ENCODE results near the gene GPRC5A. TPM values are rescaled to one million over a fixed set of nuclear protein-coding genes. Genes with fewer than 3 reads are reported as not detected.

GPRC5A gene
- total RNA-seq, 1 donor from 2014 or later = not detected

DNA sequence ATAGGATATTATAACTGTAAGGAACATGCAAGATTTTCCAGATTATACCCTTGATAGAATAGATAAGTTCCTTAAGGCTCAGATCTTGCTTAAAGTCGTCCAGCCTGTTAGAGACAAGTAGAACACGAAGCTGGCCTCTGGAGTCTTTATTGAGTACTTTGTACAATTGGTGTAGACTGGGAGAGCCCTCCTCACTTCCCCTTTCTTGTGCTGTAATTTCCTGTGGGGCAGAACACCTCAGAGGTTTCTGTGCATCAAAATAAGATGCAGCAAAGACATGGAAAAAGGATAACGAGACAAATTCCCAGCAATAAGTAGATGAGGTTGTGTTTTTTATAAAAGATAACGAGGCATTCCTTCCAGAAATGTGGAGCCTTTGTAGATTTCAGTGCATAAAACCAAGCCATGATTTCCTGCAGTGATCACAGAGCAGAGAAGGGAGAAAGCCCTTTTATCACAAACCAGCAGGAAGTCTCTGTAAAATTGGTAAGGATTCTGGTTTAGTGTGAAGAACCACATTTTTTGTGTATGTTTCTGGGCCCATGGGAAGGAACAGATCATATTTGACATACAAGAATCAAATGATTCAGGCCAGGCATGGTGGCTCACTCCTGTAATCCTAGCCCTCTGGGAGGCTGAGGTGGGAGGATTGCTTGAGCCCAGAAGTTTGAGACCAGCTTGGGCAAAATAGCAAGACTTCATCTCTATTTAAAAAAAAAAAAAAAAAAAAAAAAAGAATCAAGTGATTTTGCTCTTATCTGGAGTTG, 18.0 kb downstream of the GPRC5A start:
- no peak overlapping the region for H3K27ac Mint-ChIP-seq (ENCODE audit: unreplicated experiment)
- no peaks in the 10 kb centered on the region for H3K36me3 Mint-ChIP-seq (ENCODE audit: unreplicated experiment)
- H3K4me1 Mint-ChIP-seq (ENCODE audit: low read depth, unreplicated experiment) = no peaks in the 10 kb centered on the region
- no peak for DNase-seq
- no peaks in the 10 kb centered on the region for H3K27me3 Mint-ChIP-seq (ENCODE audit: unreplicated experiment)
- H3K4me3 Mint-ChIP-seq (ENCODE audit: unreplicated experiment) = no peak overlapping the region
- TF ChIP-seq, protein P1, sequence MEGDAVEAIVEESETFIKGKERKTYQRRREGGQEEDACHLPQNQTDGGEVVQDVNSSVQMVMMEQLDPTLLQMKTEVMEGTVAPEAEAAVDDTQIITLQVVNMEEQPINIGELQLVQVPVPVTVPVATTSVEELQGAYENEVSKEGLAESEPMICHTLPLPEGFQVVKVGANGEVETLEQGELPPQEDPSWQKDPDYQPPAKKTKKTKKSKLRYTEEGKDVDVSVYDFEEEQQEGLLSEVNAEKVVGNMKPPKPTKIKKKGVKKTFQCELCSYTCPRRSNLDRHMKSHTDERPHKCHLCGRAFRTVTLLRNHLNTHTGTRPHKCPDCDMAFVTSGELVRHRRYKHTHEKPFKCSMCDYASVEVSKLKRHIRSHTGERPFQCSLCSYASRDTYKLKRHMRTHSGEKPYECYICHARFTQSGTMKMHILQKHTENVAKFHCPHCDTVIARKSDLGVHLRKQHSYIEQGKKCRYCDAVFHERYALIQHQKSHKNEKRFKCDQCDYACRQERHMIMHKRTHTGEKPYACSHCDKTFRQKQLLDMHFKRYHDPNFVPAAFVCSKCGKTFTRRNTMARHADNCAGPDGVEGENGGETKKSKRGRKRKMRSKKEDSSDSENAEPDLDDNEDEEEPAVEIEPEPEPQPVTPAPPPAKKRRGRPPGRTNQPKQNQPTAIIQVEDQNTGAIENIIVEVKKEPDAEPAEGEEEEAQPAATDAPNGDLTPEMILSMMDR (IDR thresholded peaks at IDR 0.05; ENCODE audit: partially characterized antibody, unreplicated experiment) = no peak
- no peaks in the 10 kb centered on the region for H3K9me3 Mint-ChIP-seq (ENCODE audit: unreplicated experiment)

DNA sequence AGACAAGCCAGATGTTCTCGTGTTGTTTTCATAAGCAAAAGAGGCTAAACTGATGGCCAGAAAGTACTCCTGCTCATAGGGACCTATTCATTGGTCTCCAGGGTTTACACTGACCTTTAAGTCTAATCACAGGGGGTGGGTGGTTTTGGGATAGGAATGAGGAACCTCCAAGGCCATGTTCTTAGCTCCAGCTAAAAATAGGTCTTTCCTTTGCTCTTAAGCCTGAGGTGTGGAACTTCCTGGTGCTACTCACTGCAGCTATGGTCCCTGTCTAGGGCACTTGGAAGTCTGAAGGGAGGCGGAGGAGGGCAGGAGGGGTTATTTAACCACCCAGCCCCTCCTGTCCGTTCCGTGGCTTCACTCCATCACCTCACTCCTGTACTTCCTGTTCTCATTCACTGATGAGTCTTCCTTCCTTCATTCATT, 18.6 kb downstream of the GPRC5A start:
- Mint-ChIP-seq H3K36me3 (ENCODE audit: unreplicated experiment) (no peaks in the 10 kb centered on the region), H3K4me1 (ENCODE audit: low read depth, unreplicated experiment) (no peaks in the 10 kb centered on the region), H3K4me3 (ENCODE audit: unreplicated experiment) (no peak overlapping the region), H3K27me3 (ENCODE audit: unreplicated experiment) (no peaks in the 10 kb centered on the region), H3K27ac (ENCODE audit: unreplicated experiment) (no peak overlapping the region), H3K9me3 (ENCODE audit: unreplicated experiment) (no peaks in the 10 kb centered on the region)
- TF ChIP-seq, protein P1 (IDR thresholded peaks at IDR 0.05; ENCODE audit: partially characterized antibody, unreplicated experiment) = no peak
- DNase-seq = no peak

DNA sequence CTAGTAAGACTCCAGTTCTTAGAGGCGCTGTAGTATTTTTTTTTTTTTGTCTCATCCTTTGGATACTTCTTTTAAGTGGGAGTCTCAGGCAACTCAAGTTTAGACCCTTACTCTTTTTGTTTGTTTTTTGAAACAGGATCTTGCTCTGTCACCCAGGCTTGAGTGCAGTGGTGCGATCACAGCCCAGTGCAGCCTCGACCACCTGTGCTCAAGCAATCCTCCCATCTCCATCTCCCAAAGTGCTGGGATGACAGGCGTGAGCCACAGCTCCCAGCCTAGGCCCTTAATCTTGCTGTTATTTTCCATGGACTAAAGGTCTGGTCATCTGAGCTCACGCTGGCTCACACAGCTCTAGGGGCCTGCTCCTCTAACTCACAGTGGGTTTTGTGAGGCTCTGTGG, 21.3 kb downstream of the GPRC5A start:
- peaks cover 2% of the 10 kb centered on the region for H3K27me3 Mint-ChIP-seq (ENCODE audit: unreplicated experiment)
- no peak for DNase-seq
- no peaks in the 10 kb centered on the region for H3K36me3 Mint-ChIP-seq (ENCODE audit: unreplicated experiment)
- H3K4me1 Mint-ChIP-seq (ENCODE audit: low read depth, unreplicated experiment) = peaks cover 8% of the 10 kb centered on the region
- H3K9me3 Mint-ChIP-seq (ENCODE audit: unreplicated experiment) = no peaks in the 10 kb centered on the region
- H3K27ac Mint-ChIP-seq (ENCODE audit: unreplicated experiment) = no peak overlapping the region
- TF ChIP-seq, protein P1 (IDR thresholded peaks at IDR 0.05; ENCODE audit: partially characterized antibody, unreplicated experiment) = no peak
- no peak overlapping the region for H3K4me3 Mint-ChIP-seq (ENCODE audit: unreplicated experiment)

DNA sequence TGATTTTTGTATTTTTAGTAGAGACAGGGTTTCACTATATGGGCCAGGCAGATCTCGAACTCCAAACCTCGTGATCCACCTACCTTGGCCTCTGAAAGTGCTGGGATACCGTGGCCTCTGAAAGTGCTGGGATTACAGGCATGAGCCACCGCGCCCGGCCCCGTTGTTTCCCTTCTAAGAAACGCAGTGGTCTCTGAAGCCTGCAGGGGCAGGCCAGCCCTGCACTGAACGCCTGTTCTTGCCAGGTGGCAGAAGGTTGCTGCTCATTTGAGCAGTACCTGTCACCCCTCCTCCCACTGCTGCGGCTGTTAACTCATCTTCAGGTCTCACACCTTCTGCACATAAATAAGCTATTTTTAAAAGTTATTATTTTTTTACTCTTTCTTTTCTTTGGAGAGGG, 24.3 kb downstream of the GPRC5A start:
- peaks cover 8% of the 10 kb centered on the region for H3K4me1 Mint-ChIP-seq (ENCODE audit: low read depth, unreplicated experiment)
- H3K27ac Mint-ChIP-seq (ENCODE audit: unreplicated experiment) = no peak overlapping the region
- H3K27me3 Mint-ChIP-seq (ENCODE audit: unreplicated experiment) = peaks cover 2% of the 10 kb centered on the region
- DNase-seq = no peak
- H3K4me3 Mint-ChIP-seq (ENCODE audit: unreplicated experiment) = no peak overlapping the region
- TF ChIP-seq, protein P1 (IDR thresholded peaks at IDR 0.05; ENCODE audit: partially characterized antibody, unreplicated experiment) = no peak
- no peaks in the 10 kb centered on the region for H3K36me3 Mint-ChIP-seq (ENCODE audit: unreplicated experiment)
- H3K9me3 Mint-ChIP-seq (ENCODE audit: unreplicated experiment) = no peaks in the 10 kb centered on the region

DNA sequence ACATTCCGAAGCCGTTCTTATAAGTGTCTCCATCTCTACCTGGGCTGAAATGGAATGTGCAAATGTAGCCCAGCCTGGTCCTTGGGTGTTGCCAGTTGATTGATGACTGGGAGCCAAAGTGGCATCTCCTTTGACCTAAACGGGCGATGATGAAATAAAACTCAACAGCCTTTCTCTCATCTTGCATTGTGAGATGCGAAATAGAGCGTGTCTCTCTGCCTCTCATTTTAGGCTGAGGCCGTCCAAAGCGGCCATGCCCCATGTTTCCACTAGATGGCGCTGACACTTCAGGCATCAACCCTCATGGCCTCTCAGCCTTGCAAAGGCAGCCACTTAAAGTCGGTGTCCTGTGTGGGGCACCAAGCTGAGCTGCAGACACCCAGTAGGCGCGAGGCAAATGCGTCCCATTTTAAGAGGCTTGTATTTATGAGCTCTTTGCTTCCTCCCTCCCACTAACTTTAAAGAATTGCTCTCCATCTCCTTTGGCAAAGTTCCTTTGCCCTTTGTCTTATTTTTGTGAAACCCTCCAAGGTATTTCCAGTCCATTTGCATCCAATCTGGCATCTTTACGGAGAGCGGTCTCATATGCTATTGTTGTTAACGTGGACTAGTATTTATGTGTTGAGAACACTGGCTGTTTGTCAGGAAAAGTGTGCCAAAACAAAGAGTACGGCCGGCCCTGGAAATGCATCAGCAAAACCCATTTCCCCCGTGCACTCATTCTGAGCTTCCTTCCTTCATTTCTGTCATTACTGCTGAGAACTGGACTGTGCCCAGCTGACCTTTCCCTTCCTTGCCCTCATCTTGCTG, 25.0 kb downstream of the GPRC5A start:
- Mint-ChIP-seq H3K4me1 (ENCODE audit: low read depth, unreplicated experiment) (peaks cover 8% of the 10 kb centered on the region), H3K4me3 (ENCODE audit: unreplicated experiment) (no peak overlapping the region), H3K27ac (ENCODE audit: unreplicated experiment) (peak overlapping the region; percentile 33), H3K36me3 (ENCODE audit: unreplicated experiment) (no peaks in the 10 kb centered on the region), H3K27me3 (ENCODE audit: unreplicated experiment) (peaks cover 2% of the 10 kb centered on the region), H3K9me3 (ENCODE audit: unreplicated experiment) (no peaks in the 10 kb centered on the region)
- peak; percentile 88 for DNase-seq
- TF ChIP-seq, protein P1 (IDR thresholded peaks at IDR 0.05; ENCODE audit: partially characterized antibody, unreplicated experiment) = peak; percentile 97

Measured in glutamatergic neuron (in vitro differentiated cells).